GM19455 (cell line): ENCODE data around the gene IFITM10.
"Not testable (repeated sequence)": the region's sequence is repeated elsewhere in the genome, so short reads cannot be mapped to it uniquely, and the experiment has no call there.

Experiments used
- ATAC-seq: cut with Tn5 transposase; IDR thresholded peaks from one replicate; pipeline ENCODE4 v1.9.1; 2021; ENCODE audit not compliant: unreplicated experiment

IFITM10 gene

GRCh38 chr11:1693327-1694063 lies 56.9 kb downstream of the IFITM10 start:
- ATAC-seq: no peak

GRCh38 chr11:1692708-1693326 lies 57.6 kb downstream of the IFITM10 start:
- no peak for ATAC-seq

- ATAC-seq: no peak
Measured at GRCh38 chr11:1691878-1692707, 58.3 kb downstream of the IFITM10 start.

GRCh38 chr11:1691026-1691877 lies 59.1 kb downstream of the IFITM10 start:
- no peak for ATAC-seq

- no peak for ATAC-seq
Measured at GRCh38 chr11:1690167-1691025, 60.0 kb downstream of the IFITM10 start.

GRCh38 chr11:1689250-1690166 lies 60.9 kb downstream of the IFITM10 start:
- ATAC-seq: not testable (repeated sequence)

- not testable (repeated sequence) for ATAC-seq
Measured at GRCh38 chr11:1688336-1688947, 62.0 kb downstream of the IFITM10 start.

- ATAC-seq: not testable (repeated sequence)
Measured at GRCh38 chr11:1686220-1686619, 64.2 kb downstream of the IFITM10 start.

GRCh38 chr11:1684886-1685874 lies 65.2 kb downstream of the IFITM10 start:
- not testable (repeated sequence) for ATAC-seq

- not testable (repeated sequence) for ATAC-seq
Measured at GRCh38 chr11:1683904-1684572, 66.4 kb downstream of the IFITM10 start.

- ATAC-seq: not testable (repeated sequence)
Measured at GRCh38 chr11:1683216-1683615, 67.2 kb downstream of the IFITM10 start.
